Measurements from ENCODE around the gene NLRP1. TPM values are rescaled to one million over a fixed set of nuclear protein-coding genes. Genes with fewer than 3 reads are reported as not detected.

Gene NLRP1
- total RNA-seq, 1 donor from 2014 or later, result 14.4 TPM

GRCh38 chr17:5624211-5624610 is 39.9 kb upstream of the NLRP1 start:
- Histone ChIP-seq H3K36me3 (ENCODE audit: control insufficient read depth, insufficient read depth, low read length) (no peaks in the 10 kb centered on the region), H3K27me3 (ENCODE audit: control insufficient read depth, insufficient read depth, low read length) (peaks cover 2% of the 10 kb centered on the region), H3K4me3 (ENCODE audit: low read depth, low read length) (no peak overlapping the region)
- TF ChIP-seq CTCF (IDR thresholded peaks at IDR 0.05; ENCODE audit: insufficient read depth, low read length, poor library complexity, severe bottlenecking), result no peak
- DNase-seq (ENCODE audit: low read depth), result no peak

GRCh38 chr17:5621729-5622128 is 37.4 kb upstream of the NLRP1 start:
- H3K27me3 ChIP-seq (ENCODE audit: control insufficient read depth, insufficient read depth, low read length), result peaks cover 2% of the 10 kb centered on the region
- no peaks in the 10 kb centered on the region for H3K36me3 ChIP-seq (ENCODE audit: control insufficient read depth, insufficient read depth, low read length)
- TF ChIP-seq CTCF (IDR thresholded peaks at IDR 0.05; ENCODE audit: insufficient read depth, low read length, poor library complexity, severe bottlenecking), result no peak
- DNase-seq (ENCODE audit: low read depth), result no peak
- H3K4me3 ChIP-seq (ENCODE audit: low read depth, low read length), result no peak overlapping the region

- no peak for TF ChIP-seq CTCF (IDR thresholded peaks at IDR 0.05; ENCODE audit: insufficient read depth, low read length, poor library complexity, severe bottlenecking)
- Histone ChIP-seq H3K27me3 (ENCODE audit: control insufficient read depth, insufficient read depth, low read length) (peaks cover 2% of the 10 kb centered on the region), H3K36me3 (ENCODE audit: control insufficient read depth, insufficient read depth, low read length) (no peaks in the 10 kb centered on the region), H3K4me3 (ENCODE audit: low read depth, low read length) (no peak overlapping the region)
- DNase-seq (ENCODE audit: low read depth), result no peak
Observed at GRCh38 chr17:5621026-5621425, 36.7 kb upstream of the NLRP1 start.

GRCh38 chr17:5619088-5619740 is 34.9 kb upstream of the NLRP1 start:
- Histone ChIP-seq H3K4me3 (ENCODE audit: low read depth, low read length) (no peak overlapping the region), H3K36me3 (ENCODE audit: control insufficient read depth, insufficient read depth, low read length) (no peaks in the 10 kb centered on the region), H3K27me3 (ENCODE audit: control insufficient read depth, insufficient read depth, low read length) (peaks cover 2% of the 10 kb centered on the region)
- no peak for TF ChIP-seq CTCF (IDR thresholded peaks at IDR 0.05; ENCODE audit: insufficient read depth, low read length, poor library complexity, severe bottlenecking)
- no peak for DNase-seq (ENCODE audit: low read depth)

GRCh38 chr17:5618476-5618875 is 34.2 kb upstream of the NLRP1 start:
- Histone ChIP-seq H3K27me3 (ENCODE audit: control insufficient read depth, insufficient read depth, low read length) (no peaks in the 10 kb centered on the region), H3K4me3 (ENCODE audit: low read depth, low read length) (no peak overlapping the region), H3K36me3 (ENCODE audit: control insufficient read depth, insufficient read depth, low read length) (no peaks in the 10 kb centered on the region)
- no peak for DNase-seq (ENCODE audit: low read depth)
- no peak for TF ChIP-seq CTCF (IDR thresholded peaks at IDR 0.05; ENCODE audit: insufficient read depth, low read length, poor library complexity, severe bottlenecking)

GRCh38 chr17:5615476-5615875 is 31.2 kb upstream of the NLRP1 start:
- H3K36me3 ChIP-seq (ENCODE audit: control insufficient read depth, insufficient read depth, low read length), result no peaks in the 10 kb centered on the region
- no peak for TF ChIP-seq CTCF (IDR thresholded peaks at IDR 0.05; ENCODE audit: insufficient read depth, low read length, poor library complexity, severe bottlenecking)
- DNase-seq (ENCODE audit: low read depth), result no peak
- H3K27me3 ChIP-seq (ENCODE audit: control insufficient read depth, insufficient read depth, low read length), result no peaks in the 10 kb centered on the region
- H3K4me3 ChIP-seq (ENCODE audit: low read depth, low read length), result no peak overlapping the region

Measured in kidney epithelial cell (primary cell).